GM19438 (cell line): ENCODE measurements around the gene ZNF221.

Experiments
- ATAC-seq: cut with Tn5 transposase; IDR thresholded peaks from one replicate; pipeline ENCODE4 v1.9.1; 2021; ENCODE audit warnings: low read depth; ENCODE audit not compliant: unreplicated experiment

ZNF221 gene

GRCh38 chr19:43956827-43957226 is 5.8 kb downstream of the ZNF221 start:
- no peak for ATAC-seq

DNA sequence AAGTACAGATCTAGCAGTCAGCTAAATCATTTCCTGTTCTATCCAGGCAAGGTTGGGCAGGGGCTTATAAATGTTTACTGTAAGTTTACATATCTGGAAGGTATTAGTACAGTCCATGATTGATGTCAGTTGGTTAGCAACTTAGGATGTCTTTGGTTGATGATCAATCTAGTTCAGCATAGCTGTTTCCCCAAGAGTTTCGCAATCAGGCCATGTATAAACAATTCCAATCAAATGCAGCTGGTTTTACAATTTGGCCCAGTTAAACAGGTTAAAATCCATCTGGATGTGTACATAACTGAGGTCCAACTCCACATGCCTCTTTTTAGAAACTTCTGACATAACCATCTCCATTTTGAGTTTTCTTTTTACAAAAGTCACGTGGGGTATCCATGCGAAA is 6.9 kb downstream of the ZNF221 start:
- ATAC-seq = no peak

- no peak for ATAC-seq
Observed at GRCh38 chr19:43960411-43960810, 9.4 kb downstream of the ZNF221 start.

DNA sequence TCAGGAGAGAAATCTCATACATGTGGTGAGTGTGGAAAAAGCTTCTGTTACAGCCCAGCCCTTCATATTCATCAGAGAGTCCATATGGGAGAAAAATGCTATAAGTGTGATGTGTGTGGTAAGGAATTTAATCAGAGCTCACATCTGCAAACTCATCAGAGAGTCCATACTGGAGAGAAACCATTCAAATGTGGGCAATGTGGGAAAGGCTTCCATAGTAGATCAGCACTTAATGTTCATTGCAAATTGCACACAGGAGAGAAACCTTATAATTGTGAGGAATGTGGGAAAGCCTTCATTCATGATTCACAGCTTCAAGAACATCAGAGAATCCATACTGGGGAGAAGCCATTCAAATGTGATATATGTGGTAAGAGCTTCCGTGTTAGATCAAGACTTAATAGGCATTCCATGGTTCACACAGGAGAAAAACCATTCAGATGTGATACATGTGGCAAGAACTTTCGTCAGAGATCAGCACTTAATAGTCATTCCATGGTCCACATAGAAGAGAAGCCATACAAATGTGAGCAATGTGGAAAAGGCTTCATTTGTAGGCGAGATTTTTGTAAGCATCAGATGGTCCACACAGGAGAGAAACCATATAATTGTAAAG is 15.2 kb downstream of the ZNF221 start:
- no peak for ATAC-seq

- no peak for ATAC-seq
Observed at GRCh38 chr19:43976732-43977131, 25.7 kb downstream of the ZNF221 start.

GRCh38 chr19:43983544-43983911 is 32.5 kb downstream of the ZNF221 start:
- no peak for ATAC-seq

GRCh38 chr19:43983912-43984686 is 33.1 kb downstream of the ZNF221 start, which contains the start of gene ZNF155:
Gene ZNF155 (plus strand): TSS chr19:43984188. CDS start chr19:43988544, 4,356 bp downstream.
- ATAC-seq = peak; percentile 91

DNA sequence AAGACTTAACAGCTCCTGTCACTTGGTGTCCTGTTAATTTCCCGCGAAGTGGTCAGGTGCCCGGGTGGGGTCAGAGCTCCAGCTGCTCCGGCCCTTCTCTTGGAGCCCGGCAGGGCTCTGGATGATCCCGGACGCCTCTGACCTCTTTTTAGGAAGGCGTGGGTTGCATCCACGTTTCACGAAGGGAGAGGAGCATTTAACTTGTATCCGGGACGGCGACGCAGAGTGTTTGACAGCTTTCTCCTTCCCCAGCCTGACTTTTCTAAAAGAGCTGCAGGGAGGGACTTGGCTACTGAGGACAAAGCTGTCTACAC is 33.6 kb downstream of the ZNF221 start:
- ATAC-seq = no peak

DNA sequence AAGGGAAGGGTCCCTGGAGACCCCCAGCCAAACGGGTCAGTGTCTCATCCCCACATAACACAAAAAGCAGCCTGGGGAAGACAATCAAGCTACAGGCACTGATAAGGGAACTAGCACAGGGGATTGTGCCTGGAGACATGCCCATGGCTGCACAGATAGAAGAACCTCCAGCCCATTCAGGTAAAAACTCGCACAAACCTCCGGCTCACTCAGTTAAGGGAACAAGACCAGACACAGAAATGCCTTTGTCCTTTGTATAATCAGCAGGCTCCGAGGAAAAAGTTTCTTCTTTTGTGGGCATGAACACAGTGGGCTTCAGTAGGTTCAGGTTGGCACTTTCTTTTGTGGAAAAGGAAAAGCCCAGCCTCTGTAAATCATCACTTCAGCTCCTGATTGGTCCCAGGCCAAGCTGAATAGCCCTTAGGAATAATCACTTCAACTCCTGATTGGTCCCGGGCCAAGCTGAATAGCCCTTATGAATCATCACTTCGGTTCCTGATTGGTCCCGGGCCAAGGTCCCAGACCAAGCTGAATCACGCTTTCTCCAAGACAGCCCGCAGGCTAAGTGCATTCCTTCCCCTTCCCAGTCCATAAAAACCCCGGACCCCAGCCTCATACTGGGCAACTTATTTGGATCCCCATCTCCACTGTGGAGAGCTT is 46.7 kb downstream of the ZNF221 start:
- ATAC-seq = no peak

DNA sequence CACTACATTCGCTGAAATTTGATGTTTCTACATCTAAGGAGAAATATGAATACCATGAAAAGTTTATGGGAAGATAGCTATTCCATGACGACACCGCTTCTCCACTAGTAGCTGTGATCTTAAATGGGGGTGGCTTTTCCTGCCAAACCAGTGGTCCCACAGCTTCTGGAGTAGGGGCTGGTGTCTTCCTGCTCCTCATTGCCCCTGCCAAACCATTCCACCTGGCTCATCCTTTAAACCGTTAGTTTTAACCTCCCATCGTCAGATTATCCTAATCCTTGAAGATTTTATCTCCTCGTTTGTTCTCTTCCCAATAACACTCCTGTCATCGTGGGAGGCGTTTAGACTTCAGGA is 51.2 kb downstream of the ZNF221 start:
- no peak for ATAC-seq

DNA sequence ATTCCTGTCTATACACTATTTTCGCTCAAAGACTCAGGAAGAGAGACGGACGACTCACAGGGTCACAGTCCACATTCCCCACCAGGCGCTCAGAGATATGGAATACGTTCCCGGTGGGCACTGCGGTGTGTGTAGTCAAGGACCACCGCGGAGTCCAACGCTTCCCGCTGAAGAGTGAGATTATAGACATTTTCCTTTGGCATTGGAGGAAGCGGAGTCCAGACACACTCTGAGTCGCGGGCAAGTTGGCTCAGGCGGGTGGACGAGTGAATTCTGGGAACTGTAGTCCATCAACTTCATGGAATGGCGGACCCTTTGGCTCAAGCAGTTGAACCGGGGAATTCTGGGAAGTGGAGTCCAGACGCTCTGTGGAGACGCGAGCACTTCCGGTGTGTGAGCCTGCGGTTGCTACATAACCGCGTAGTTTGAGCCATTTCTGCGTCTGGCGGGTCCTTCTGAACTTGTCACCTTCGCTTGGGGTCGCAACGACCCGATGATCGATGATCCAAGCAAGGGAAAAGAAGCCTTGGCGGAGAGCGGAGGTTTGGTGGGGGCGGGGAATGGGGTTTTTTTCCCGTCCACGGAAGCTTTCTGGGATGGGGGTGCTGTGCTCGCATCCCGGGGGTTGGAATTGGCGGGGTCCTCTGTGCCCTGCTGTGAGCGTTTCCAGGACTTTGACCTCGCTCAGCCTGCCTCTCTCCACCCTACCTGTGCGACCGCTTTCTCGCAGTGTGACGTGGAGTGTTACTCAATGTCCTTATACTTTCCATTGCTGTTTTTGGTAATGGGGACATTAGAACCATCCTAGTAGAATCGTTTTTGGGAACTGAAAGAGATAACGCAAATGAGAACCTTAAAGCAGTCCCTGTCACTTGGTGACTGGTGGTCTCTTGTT is 51.8 kb downstream of the ZNF221 start, which contains the start of gene ZNF230:
TSS of gene ZNF230 (plus strand) at position 392 of the 895 bp plus-strand sequence. CDS start 4,122 bp downstream, outside the sequence.
- ATAC-seq = peak; percentile 84

- peak; percentile 3 for ATAC-seq
Observed at GRCh38 chr19:44003461-44004009, 52.5 kb downstream of the ZNF221 start.

DNA sequence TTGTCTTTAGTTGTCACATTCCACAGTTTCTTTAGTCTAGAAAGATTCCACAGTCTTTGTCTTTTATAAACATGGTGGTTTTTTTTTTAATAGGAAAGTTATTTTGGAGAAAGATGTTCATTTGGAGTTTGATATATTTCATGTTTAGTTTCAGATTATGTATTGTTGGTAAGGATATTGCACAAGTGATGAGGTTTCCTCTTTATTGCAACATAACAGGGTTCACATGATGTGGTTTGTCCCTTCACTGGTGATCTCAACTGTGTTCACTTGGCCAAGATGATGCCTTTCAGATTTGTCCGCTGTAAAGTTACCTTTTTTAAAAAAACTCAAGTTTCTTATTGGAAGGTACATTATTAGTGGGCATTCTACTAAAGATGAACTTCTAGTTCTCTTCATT is 54.9 kb downstream of the ZNF221 start:
- no peak for ATAC-seq

DNA sequence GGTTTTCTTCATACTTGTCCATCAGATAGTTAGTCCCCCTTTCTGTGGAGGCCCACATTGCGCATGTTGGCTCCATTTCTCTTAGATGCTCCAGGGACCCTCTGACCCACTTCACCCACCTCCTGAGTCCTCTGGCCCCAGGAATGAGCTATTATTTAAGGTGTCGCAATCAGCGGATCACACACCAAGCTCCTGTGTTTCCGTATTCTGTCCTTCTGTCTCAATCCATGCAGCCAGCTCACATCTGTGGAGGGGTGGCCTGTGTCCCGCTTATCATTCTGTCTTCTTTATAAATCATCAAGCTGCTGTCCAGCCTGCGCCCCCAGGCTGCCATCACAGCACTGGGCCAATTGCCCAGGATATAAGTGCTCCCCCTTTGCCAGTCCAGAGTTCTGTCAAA is 56.4 kb downstream of the ZNF221 start:
- no peak for ATAC-seq

- no peak for ATAC-seq
Observed at GRCh38 chr19:44010468-44010867, 59.4 kb downstream of the ZNF221 start.
